IPS-NIHi11 (cell line): Measurements from ENCODE around the gene FRRS1.

ENCODE experiments used
- DNase-seq: peaks from one replicate; pipeline ENCODE4 v3.0.0; 2012; ENCODE audit warnings: mixed read lengths, low spot score

The FRRS1 gene

DNA sequence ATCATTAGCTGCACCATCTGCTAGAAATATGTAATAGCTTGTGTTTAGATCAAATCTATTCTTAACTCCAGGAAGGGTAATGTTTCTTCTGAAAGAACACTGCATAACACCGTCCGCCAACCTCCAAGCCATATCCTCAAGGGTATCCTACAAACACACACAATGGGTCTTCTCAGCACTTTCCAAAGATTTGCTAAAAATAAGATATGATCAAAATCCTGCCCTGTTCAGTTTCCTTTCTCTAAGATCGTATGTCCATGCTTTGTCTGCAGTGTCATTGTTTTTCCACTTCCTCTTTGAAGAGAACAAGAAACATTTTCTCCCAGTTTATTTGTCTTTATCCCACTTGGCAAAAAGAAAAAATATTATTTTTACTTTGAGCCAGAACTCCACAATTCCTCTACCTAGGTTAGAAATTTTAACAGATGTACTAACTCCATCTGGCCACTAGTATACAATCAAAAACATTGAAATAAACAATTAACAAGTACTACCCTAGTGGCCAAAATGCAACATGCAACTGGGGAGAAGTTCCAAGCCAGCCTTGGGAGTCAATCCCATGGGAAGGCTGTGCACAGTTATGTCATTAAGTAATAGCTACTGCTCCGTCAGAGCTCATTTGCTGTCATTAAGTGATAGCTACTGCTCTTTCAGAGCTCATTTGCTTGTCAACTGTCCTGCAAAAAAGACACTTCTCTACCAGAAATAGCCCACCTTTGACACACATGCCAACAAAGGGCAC lies 37.8 kb downstream of the FRRS1 start:
- DNase-seq, result peak; percentile 59

DNA sequence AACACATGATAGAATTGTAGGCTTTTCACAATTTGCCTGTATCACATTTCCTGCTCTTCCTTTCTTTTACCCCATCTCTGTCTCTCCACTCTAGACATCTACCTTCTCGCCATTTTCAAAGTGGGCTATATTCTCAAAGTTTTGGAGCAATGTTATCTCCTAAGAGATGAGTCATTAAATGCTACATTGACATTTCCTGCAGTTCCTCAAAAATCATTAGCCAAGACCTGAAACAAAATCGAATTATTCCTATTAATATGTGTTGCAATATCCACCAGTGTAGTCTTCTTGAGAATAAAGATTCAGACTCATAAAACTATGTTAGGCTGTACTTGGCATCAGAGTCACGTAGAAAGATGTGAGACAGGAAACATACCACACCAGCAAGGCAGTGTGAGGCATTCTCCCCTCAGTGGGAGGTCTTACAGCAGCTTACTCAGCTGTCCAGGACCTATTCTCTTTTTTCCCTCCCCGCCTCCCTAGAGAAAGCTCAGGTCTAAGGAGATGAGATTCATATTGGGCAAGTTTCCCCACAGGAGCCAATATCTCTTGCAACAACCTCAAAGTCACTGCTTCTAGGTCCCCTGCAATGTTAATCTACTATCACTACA lies 38.8 kb downstream of the FRRS1 start:
- DNase-seq, result peak; percentile 33

DNA sequence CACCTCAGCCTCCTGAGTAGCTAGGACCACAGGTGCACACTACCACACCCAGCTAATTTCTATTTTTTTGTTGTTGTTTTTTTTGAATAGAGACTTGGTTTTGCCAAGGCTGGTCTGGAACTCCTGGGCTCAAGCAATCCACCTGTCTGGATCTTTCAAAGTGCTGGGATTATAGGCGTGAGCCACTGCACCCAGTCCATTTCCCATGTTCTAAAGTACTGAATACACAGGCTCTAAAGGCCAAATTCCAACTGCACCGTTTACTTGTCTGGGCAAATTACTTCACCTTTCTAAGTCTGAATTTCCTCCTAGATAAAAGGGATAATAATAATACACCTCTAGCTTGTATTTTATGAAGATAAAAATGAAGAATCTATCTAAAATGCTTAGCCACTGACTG lies 39.6 kb downstream of the FRRS1 start:
- no peak for DNase-seq

DNA sequence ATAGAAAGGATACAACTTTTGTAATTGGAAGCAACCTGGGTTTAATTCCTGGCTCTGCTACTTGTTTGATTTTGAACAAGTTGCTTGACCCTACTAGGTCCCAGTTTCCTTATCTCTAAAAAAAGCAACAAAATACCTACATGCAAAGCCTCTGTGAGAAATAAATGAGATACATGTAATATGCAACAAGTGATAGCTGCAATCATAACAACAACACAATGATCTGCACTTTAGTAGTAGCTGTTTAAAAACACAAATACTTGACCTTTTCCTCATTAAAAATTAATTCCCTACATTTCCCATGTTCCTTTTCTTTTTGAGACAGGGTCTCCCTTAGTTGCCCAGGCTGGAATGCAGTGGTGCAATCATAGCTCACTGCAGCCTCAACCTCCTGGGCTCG lies 40.0 kb downstream of the FRRS1 start:
- DNase-seq, result no peak

DNA sequence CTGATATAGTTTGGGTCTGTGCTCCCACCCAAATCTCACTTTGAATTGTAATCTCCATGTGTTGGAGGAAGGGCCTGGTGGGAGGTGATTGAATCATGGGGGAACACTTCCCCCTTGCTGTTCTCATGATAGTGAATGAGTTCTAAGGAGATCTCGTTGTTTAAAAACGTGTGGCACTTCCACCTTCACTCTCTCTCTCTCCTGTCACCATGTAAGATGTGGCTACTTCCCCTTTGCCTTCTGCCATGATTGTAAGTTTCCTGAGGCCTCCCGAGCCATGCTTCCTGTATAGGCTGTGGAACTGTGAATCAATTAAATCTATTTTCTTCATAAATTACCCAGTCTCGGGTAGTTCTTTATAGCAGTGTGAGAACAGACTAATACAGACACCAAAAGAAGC lies 40.4 kb downstream of the FRRS1 start:
- DNase-seq, result no peak

DNA sequence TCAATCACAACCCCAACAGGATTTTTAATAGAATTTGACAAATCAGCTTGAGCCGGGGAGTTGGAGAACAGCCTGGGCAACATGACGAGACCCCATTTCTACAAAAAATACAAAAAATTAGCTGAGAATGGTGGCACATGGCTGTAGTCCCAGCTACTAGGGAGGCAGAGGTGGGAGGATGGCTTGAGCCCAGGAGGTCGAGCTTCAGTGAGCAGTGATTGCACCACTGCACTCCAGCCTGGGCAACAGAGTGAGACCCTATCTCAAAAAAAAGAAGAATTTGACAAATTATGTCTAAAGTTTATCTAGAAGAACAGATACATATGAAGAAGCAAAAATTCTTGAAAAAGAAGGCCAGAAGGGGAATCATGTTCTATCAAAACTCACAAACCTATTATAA lies 43.2 kb downstream of the FRRS1 start:
- DNase-seq, result no peak

DNA sequence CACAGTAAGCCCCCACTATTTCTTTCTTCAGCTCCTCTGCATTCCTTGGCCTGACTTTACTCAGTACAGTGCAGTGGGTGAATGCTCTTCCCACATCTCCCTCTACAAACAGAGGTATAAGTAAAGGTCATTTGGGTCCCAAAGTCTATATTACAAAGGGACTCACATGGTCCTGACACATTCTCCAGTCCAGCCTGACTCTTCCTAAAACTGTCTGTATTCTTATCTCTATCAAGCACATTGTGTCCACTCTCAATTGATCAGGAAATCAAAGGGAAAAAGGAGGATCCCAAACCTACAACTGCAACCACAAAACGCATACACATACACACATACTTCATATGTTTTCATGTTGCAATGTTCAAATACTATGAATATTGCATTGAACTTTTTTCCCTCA lies 49.4 kb downstream of the FRRS1 start:
- no peak for DNase-seq

DNA sequence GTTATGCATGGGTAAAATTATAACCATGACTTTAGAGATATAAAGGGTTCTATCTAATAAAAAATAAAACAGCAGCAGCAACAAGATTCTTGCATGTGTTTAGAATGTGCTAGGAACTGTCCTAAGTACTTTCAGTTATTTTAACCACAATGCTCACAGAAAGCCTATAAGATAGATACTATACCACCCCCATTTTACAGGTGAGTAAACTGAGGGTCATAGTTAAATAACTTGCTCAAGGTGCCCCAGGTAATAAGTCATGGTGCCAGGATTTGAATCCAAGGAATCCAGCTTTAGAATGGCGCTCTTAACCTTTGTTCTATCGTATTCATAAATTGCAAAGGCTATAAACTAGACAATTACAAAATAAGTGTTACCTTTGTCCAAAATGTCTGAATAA lies 53.4 kb downstream of the FRRS1 start:
- DNase-seq, result no peak

DNA sequence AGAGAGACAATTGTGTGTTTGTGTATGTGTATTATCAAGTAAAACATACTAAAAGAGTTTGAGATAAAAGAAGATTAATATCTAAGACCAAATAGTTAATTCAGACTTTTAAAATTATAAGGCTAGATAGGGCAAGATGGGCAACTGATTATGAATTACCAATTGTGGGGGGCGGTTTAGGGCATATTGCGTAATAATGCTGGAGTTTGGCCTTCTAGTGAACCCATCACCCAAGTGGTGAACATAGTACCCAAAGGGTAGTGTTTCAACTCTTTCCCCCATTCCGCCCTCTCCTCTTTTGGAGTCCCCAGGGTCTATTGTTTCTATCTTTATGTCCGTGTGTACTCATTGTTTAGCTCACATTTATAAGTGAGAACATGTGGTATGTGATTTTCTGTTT lies 55.4 kb downstream of the FRRS1 start:
- DNase-seq, result no peak

DNA sequence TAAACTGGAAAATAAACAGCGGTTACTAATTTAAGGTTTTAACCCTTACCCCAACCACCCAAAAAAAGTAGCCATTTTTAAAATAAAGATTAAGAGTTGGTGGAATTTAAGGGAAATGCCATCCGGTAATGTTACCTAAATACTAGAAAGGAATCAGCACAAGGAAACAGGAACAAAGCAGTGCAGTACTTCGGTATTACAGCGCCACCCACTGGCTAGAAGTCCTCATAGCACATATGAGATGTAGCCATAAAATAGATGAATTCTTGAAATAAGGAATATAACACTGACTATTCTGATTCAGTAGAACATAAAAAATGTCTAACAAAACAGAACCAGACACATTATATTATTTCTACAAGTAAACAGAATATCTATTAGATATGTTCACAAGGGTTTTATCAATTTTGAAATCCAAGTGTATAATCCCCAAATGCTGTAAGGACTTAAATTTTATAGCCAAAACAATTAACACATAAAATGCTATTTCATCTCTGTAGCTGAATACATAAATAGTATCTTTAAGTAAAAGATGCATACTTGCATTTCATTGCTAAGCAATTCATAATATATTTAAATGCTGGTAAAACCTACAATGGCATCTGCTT lies 58.8 kb downstream of the FRRS1 start:
- DNase-seq, result peak; percentile 65

DNA sequence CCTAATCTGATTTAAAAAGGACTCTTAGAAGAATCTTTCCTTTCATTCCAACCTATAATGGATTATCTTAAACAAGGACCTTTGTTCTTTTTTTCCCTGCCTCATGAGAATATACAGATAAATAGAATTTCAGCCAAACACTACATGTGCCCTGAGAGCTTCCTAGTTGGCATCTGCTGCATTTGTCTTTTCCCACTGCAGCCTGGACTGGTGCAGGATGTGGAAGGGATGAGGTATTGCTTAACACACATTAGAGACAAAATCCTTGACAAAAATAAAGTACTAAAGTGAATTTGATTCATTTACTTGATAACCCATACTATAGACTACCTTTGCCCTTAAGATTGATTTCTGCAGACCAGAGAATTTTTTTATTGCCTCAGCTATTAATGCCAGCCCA lies 61.0 kb downstream of the FRRS1 start:
- DNase-seq, result no peak

DNA sequence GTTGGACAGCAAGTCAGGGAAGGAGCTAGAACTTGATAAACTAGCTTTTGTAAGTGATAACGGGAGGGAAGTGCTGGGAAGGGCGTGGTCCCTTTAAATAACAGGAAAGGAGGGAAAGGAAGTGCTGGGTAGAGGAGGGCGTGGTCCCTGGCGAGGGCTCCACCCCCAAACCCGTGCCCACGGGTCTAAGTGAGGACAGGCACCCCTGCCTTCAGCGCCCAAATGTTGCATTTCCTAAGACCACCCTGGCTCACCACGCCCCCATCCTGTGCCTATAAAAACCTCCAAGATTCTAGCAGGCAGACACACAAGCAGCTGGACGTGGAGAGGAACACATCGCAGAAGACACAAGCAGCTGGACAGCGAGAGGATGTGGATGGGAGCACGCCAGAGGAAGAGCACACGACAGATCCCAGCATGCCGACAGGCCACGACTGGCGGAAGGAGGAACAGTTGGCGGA lies 62.0 kb downstream of the FRRS1 start:
- DNase-seq, result no peak

DNA sequence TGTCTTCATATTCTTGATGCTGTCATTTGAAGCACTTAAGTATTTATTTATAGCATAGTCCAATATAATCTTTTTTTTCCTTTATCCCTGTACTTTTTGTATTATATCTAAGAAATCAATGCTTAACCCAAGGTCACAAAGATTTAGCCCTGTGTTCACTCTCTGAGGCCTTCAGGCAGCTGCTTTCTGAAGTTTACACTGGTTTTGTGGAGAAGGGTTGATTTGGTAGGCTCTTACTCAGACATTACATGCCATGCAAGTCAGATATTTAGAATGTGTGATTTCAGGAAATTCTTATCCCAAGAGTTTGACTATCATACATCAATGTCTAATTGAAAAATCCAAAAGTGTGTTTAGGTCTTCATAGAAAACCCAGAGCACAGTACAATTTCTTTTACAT lies 64.2 kb downstream of the FRRS1 start:
- DNase-seq, result no peak

DNA sequence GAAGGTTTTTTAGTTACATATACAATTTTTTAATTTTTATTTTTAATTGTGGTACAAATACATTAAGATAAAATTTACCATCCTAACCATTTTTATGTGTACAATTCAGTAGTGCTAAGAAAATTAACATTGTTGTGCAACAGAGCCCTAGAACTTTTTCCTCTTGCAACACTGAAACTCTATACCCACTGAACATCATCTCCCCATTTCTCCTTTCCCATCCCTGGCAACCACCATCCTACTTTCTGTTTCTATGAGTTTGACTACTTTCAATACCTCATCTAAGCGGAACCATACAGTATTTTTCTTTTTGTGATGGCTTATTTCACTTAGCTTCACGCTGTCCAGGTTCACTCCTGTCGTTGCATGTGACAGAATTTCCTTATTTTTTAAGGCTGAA lies 66.4 kb downstream of the FRRS1 start:
- DNase-seq, result no peak

DNA sequence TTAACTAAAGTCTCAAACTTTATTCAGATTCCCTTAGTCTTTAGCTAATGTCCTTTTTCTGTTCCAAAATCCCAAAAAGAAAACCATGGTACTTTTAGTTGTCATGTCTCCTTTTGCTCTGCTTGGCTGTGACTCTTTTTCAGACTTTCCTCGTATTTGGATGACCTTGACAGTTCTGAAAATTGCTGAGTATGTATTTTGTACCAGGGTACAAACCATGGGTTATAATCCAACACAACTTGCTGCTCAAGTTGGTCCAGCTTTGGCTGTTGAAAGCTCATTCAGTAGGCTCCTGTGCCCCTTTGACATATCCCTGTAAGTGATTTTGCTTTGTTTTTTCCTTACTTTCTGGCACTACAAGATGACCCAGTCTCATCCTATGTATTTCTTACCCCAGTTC lies 68.9 kb downstream of the FRRS1 start:
- DNase-seq, result no peak

DNA sequence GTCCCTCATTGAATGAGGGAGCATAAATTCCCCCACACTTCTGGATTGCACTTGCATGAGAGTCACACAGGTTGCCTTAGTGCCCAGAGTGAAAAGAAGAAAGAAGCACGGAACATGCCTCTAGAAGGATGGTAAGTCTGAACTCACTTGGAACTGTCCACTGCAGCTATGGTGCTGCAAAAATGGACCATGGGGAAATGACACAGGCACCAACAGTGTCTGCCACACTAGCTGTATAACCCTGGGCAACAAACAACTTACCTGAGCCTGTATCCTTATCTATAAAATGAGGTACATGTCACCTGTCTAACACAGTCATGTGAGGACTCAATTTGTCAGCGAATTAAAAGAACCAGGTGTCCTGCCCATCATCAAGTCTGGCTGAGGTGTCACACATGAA lies 69.8 kb downstream of the FRRS1 start:
- no peak for DNase-seq

DNA sequence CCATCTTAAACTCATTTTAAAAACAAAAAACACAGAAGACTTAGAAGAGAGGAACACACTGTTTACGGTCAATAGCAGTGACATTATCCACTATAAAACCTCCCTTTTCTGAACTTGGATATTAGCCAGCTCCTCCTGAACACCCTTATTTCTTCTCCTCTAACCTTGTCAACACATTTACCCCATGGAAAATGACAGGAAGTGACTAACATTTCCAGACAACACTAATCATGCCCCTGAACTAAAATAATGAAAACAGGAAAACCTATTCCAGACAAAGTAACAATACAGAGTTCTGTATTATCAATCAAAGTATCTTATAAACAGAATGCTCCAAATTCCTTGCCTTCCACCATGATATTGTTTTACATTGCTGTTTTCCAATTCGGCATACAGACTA lies 75.3 kb downstream of the FRRS1 start:
- DNase-seq, result no peak

DNA sequence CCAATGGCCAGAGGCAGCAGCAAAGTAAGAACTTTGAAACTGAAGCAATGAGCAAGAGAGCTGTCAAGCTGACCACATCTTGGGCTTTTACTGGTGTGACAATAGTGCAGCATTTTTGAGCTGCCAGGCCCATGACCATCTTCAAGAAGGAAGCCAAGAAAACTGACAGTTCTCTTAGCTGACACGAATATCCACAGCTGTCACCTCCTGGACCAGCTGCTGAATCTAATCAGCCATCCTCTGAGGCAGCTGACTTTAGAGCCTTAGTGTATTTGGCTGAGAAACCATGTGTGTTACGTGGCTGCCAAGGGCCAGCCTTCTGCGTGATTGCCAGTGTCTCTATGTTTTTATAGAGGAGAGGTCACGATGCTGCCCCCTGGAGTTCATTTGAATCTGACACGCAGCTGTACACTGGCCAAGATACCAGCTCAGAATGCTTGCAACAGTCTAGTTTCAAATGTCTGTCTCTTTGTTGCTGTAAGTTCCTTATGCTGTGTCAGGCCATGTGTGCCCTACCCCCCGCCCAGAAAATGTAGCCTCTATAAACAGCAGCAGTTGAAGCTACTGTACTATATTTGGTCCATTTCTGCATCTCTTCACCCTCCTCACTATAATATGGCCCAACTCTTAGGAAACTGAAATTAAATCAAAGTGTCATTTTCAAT lies 80.8 kb downstream of the FRRS1 start:
- DNase-seq, result peak; percentile 66

DNA sequence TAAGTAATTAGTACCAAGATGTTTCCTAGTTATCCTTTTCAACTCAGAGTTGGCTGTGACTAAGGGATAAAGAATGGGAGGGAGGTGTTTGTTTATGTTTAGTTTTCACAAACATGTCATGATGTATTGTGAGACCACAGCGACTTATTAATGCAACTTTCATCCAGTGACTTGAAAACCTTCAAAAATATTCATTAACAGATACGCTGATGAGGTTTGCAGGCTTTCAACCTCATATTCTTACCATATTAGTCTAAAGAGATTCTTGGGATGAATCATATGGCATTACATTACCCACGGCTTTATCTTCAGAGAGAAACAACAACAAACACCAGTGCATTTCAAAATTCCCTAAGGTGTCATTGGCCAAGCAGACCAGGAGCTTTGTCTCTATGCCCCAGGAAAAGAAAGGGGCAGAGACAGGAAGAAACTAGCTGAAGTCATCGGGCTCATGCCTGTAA lies 84.1 kb downstream of the FRRS1 start:
- no peak for DNase-seq

DNA sequence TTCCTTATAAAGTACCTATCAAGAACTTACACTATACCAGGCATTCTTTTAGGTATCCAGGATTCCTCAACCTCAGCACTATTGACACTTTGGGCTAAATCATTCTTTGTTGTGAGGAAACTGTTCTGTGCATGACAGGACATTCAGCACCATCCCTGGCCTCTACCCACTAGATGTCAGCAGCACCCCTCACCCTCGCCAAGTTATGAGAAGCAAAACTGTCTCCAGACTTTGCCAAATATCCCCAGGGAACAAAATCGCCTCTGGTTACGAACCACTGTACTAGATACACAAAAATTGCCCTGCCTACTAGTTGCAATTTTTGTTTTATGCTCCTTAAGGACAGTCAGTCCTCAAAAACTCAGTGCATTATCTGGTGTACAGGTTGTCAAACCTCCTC lies 84.9 kb downstream of the FRRS1 start:
- DNase-seq, result no peak

DNA sequence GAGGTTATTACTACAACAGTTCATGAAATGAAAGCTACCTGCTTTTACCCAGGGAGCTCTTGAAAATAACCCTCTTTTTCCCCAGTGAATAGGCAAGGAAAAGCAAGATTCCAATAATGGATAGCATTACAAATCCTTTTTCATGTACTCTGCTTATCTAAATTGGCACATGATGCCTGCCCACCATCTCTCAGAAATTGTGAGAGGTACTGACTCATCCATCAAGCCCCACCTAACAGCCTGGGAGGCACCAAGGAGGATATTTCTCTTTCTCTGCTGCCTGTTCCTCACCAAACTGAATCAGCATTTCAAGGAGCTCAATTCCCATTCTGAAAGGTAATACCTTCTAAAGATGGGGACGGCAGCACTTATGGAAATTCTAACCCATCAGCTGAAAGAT lies 86.2 kb downstream of the FRRS1 start:
- DNase-seq, result no peak

DNA sequence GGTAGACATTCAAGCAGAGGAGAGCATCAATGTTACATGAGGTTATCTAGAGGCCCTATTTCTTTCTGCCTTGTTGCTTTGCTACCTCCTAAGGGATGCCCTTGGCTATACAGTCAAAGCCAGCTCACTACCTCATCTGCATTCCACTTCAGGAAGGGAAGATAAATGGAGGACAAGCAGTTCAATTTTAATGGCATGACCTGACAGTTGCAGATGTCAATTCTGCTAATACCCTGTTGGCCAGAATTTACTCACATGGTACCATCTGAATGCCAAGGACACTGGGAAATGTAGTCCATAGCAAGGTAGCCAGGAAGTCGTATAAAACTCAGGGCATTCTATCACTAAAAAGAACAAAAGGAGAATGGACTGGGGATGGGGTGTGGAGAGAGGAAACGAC lies 89.0 kb downstream of the FRRS1 start:
- no peak for DNase-seq

DNA sequence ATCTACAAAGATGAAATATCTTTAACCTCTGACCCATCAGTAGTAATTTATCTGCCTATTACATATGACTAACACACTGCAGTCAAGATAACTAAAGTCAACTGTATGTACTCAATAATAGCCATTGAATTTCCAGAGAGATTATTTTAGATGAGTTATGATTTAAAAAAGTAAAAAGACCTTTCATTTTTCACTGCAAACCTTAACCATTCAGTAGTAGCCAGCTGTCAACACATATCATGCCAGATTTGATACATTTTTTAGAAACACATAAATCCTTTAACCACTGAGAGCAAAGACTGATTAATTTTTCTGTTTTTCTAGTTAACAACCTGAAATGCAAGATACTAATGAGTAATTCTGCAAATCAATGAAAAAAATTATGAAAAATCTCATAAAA lies 89.6 kb downstream of the FRRS1 start:
- no peak for DNase-seq
